ENCODE measurements around the gene HSPA4.
A peak's percentile ranks its signal among the peaks of the same experiment; 100 is the strongest.
"Not testable (repeated sequence)": the region's sequence is repeated elsewhere in the genome, so short reads cannot be mapped to it uniquely, and the experiment has no call there.

The HSPA4 gene

DNA sequence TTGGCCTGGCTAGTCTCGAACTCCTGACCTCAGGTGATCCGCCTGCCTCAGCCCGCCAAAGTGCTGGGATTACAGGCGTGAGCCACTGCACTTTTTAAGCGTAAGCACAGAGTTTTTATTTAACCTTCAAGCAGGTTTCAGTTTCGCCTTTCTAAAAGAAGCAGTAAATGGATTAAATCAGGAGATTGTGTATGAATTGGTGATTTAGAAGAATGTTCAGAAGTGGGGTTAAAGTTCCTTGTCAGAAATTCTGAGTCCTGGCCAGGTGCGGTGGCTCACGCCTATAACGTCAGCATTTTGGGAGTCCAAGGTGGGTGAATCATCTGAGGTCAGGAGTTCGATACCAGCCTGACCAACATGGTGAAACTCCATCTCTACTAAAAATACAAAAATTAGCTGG is 12.2 kb downstream of the HSPA4 start:
- TF ChIP-seq POLR2A (IDR thresholded peaks at IDR 0.05; ENCODE audit: low read depth, low read length), result no peak
- FAIRE-seq (no peak), DNase-seq (ENCODE audit: insufficient read length, low spot score) (no peak)

DNA sequence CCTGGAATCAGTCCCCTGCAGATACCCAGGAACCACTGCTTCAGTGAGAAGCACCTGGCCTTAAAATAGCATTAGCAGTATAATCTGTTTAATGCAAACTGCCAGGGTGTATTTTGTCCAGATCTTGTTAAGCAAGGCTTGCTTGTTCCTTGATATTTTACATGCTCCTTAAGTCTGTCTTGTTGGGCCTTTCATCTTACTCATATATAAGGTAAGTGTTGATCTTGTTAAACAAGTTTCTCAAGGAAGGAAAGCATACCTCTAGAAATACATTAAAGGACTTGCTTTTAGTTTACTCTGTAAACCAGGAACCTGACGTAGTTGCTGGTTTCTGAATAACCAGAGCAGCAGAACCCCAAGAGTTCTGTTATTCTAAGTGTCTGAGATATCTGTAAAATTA is 13.7 kb downstream of the HSPA4 start:
- no peak for TF ChIP-seq POLR2A (IDR thresholded peaks at IDR 0.05; ENCODE audit: low read depth, low read length)
- no peak for FAIRE-seq
- DNase-seq (ENCODE audit: insufficient read length, low spot score), result no peak

DNA sequence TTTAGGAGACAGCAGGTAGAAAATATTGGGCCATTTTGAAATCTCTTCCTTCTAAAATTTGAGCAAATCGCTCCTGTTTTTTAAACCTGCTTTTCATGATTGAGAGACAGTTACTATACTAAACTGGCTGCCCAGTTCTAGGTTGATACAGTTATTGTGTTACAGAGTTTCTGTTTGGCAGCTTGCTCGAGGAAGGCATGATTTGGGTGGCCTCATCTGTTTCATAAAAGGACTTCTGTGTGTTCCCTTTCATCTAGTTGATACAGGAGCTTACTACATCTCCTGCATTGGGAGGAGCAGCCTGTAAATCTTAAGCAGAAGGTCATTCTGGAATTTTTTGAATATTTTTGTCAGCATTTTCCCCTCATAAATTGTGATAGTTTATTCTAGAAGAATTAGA is 14.2 kb downstream of the HSPA4 start:
- DNase-seq (ENCODE audit: insufficient read length, low spot score), result no peak
- no peak for TF ChIP-seq POLR2A (IDR thresholded peaks at IDR 0.05; ENCODE audit: low read depth, low read length)
- FAIRE-seq, result no peak

DNA sequence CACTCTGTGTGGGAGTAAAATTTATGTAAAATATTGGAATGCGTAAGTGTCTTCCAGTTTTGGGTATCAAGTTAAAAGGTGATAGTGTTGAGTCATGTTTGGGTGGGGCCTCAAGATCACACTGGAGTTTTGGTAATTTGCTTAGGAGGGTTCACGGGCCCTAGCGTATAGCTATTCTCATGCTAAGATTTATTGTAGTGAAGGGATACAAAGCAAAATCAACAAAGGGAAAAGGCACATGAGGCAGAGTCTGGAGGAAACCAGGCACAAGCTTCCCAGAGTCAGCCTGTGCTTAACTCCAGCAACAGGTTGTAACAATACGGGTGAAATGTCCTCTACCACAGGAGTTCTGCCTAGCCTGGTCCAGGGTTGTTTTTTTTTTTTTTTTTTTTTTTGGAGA is 20.2 kb downstream of the HSPA4 start:
- FAIRE-seq (no peak), DNase-seq (ENCODE audit: insufficient read length, low spot score) (no peak)
- no peak for TF ChIP-seq POLR2A (IDR thresholded peaks at IDR 0.05; ENCODE audit: low read depth, low read length)

GRCh38 chr5:133075572-133076536 is 24.0 kb downstream of the HSPA4 start:
- TF ChIP-seq POLR2A (IDR thresholded peaks at IDR 0.05; ENCODE audit: low read depth, low read length), result no peak
- no peak for DNase-seq (ENCODE audit: insufficient read length, low spot score)
- no peak for FAIRE-seq

DNA sequence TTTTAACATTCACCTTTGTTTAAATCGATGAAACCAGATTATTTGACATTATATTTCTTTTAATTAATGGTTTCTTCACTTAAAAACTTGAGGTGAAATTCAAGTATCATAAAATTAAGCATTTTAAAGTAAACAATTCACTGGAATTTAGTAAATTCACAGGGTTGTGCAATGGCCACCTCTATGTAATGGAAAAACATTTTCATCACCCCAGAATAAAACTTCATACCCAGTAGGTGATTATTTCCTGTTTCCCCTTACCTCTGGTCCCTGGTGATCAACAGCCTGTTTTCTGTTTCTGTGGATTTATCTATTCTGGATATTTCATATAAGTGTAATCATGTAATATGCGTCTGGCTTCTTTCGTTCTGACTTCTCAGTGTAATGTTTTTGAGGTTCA is 27.2 kb downstream of the HSPA4 start:
- no peak for FAIRE-seq
- no peak for DNase-seq (ENCODE audit: insufficient read length, low spot score)
- TF ChIP-seq POLR2A (IDR thresholded peaks at IDR 0.05; ENCODE audit: low read depth, low read length), result no peak

GRCh38 chr5:133081036-133081435 is 29.2 kb downstream of the HSPA4 start:
- TF ChIP-seq POLR2A (IDR thresholded peaks at IDR 0.05; ENCODE audit: low read depth, low read length), result no peak
- DNase-seq (ENCODE audit: insufficient read length, low spot score) (no peak), FAIRE-seq (no peak)

DNA sequence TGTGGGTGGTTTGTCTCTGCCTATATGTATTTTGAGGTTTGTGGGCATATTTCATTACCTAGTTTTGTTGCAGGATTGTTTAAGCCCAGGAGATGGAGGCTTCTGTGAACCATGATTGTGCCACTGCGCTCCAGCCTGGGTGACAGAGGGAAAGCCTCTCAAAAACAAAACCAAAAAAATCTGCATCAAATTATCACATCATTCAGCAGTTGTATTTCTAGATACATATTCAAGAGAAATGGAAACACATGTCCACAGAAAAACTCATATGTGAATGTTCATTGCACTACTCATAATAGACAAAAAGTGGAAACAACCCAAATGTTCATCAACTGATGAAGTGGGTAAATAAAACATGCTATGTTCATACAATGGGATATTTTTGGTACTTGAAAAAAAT is 29.9 kb downstream of the HSPA4 start:
- no peak for TF ChIP-seq POLR2A (IDR thresholded peaks at IDR 0.05; ENCODE audit: low read depth, low read length)
- no peak for FAIRE-seq
- no peak for DNase-seq (ENCODE audit: insufficient read length, low spot score)

- DNase-seq (ENCODE audit: insufficient read length, low spot score) (no peak), FAIRE-seq (no peak)
- TF ChIP-seq POLR2A (IDR thresholded peaks at IDR 0.05; ENCODE audit: low read depth, low read length), result no peak
Observed at GRCh38 chr5:133082128-133082527, 30.3 kb downstream of the HSPA4 start.

GRCh38 chr5:133083901-133084300 is 32.1 kb downstream of the HSPA4 start:
- FAIRE-seq (no peak), DNase-seq (ENCODE audit: insufficient read length, low spot score) (no peak)

DNA sequence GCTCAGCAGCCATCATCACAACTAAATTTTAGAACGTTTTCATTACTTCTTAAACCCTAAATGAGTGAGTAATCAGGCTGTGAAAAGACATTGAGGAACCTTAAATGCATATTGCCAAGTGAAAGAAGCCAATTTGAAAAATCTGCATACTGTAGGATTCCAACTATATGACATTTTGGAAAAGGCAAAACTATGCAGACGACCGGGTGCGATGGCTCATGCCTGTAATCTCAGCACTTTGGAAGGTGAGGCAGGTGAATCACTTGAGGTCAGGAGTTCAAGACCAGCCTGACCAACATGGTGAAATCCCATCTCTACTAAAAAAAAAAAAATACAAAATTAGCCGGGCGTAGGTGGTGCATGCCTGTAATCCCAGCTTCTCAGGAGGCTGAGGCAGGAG is 33.4 kb downstream of the HSPA4 start:
- DNase-seq (ENCODE audit: insufficient read length, low spot score); FAIRE-seq: not testable (repeated sequence)

More at GRCh38 chr5:133083901-133084300, 32.1 kb downstream of the HSPA4 start:
- TF ChIP-seq POLR2A (IDR thresholded peaks at IDR 0.05; ENCODE audit: low read depth, low read length), result no peak

DNA sequence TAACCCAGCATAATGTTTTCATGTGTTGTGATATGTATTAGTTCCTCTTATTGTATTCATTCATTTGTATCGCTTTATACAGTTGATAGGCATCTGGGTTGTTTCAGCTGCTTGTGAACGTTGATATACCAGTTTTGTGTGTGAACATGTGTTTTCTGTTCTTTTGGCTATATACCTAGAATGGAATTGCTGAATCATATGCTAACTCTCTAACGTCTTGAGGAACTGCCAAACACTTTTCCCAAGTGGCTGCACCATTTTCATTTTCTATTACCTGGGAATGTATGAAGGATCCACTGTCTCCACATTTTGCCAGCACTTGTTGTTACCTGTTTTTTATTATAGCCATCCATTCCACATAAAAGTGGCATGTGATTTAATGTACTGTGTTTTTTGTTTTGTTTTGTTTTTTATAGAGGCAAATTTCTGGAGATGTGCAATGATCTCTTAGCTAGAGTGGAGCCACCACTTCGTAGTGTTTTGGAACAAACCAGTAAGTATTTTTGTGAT is 34.6 kb downstream of the HSPA4 start:
- FAIRE-seq, result no peak
- no peak for TF ChIP-seq POLR2A (IDR thresholded peaks at IDR 0.05; ENCODE audit: low read depth, low read length)
- no peak for DNase-seq (ENCODE audit: insufficient read length, low spot score)

- FAIRE-seq (peak; percentile 53), DNase-seq (ENCODE audit: insufficient read length, low spot score) (no peak)
- no peak for TF ChIP-seq POLR2A (IDR thresholded peaks at IDR 0.05; ENCODE audit: low read depth, low read length)
Observed at GRCh38 chr5:133088064-133088463, 36.3 kb downstream of the HSPA4 start.

DNA sequence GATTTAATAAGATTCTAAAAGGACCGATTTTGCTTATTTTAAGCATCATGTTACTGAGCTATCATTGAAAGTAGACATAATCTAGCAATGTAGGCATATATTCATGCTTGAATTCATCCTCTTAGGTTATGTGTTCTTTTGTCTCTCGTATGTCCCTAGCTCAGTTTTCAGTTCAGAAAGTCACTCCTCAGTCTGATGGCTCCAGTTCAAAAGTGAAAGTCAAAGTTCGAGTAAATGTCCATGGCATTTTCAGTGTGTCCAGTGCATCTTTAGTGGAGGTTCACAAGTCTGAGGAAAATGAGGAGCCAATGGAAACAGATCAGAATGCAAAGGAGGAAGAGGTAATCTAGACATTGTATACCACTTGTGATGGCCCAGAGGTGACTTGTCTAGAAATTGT is 39.2 kb downstream of the HSPA4 start:
- no peak for FAIRE-seq
- DNase-seq (ENCODE audit: insufficient read length, low spot score), result no peak
- no peak for TF ChIP-seq POLR2A (IDR thresholded peaks at IDR 0.05; ENCODE audit: low read depth, low read length)

- DNase-seq (ENCODE audit: insufficient read length, low spot score) (no peak), FAIRE-seq (no peak)
- no peak for TF ChIP-seq POLR2A (IDR thresholded peaks at IDR 0.05; ENCODE audit: low read depth, low read length)
Observed at GRCh38 chr5:133106343-133106742, 54.5 kb downstream of the HSPA4 start.

Measured in H54 (cell line).